A549 treated with dexamethasone at 1 μM for 4 hours (cell line): ENCODE results near the gene KRTAP4-7. TPM values are rescaled to one million over a fixed set of nuclear protein-coding genes. Genes with fewer than 3 reads are reported as not detected.

Experiments
- total RNA-seq: library from RNA; stranded (reverse); fragments of 200-300 nt; extraction: Qiagen RNA extraction; gene quantifications from 5 replicates; pipeline ENCODE4 v1.2.3, GENCODE V29; 2022

The KRTAP4-7 gene
- not detected in 5 replicates for total RNA-seq

DNA sequence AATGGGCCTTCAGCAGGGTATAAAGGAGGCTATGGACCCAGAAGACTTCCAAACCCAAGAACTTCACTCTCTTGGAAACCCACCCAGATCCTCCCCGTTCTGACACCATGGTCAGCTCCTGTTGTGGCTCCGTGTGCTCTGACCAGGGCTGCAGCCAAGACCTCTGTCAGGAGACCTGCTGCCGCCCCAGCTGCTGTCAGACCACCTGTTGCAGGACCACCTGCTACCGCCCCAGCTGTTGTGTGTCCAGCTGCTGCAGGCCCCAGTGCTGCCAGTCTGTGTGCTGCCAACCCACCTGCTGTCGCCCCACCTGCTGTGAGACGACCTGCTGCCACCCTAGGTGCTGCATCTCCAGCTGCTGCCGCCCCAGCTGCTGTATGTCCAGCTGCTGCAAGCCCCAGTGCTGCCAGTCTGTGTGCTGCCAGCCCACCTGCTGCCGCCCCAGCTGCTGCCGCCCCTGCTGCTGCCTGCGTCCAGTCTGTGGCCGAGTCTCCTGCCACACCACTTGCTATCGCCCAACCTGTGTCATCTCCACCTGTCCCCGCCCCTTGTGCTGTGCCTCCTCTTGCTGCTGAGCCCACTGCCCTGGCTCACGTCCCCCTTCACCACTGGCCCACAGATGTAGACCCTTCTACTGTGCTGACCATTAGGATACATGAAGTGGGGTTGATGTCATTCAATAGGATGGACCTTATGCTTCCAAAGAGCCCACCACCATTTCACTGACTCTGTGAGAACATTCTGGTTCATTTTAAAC is at the start of gene KRTAP4-7:
Gene KRTAP4-7, plus strand, starts transcription at position 51 of the 757 bp plus-strand sequence. Its CDS starts 57 bp downstream, at position 108.

DNA sequence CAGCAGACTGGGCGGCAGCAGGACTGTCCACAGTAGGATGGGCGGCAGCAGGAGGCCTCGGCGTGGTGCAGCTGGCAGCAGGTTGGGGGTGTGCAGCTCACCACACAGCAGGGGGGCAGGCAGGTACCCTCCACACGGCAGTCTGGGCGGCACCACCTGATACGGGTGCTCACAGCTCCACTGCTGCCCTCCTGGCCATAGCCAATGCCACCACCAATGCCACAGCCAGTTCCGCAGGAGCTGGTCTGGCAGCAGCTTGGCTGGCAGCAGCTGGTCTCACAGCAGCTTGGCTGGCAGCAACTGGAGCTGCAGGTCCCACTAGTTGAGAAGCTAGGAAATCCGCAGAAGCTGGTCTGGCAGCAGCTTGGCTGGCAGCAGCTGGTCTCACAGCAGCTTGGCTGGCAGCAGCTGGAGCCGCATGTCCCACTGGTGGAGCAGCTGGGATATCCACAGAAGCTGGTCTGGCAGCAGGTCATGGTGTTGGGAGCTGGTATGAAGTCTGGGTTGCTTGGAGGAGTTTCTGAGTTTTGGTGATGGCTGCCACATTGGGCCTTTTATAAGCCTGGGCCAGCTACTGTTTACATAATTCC is 49.5 kb upstream of the KRTAP4-7 start, which contains the start of gene KRTAP1-3:
Gene KRTAP1-3, minus strand, starts transcription at position 529 of the 590 bp plus-strand sequence. Its CDS starts 53 bp downstream, at position 476.

DNA sequence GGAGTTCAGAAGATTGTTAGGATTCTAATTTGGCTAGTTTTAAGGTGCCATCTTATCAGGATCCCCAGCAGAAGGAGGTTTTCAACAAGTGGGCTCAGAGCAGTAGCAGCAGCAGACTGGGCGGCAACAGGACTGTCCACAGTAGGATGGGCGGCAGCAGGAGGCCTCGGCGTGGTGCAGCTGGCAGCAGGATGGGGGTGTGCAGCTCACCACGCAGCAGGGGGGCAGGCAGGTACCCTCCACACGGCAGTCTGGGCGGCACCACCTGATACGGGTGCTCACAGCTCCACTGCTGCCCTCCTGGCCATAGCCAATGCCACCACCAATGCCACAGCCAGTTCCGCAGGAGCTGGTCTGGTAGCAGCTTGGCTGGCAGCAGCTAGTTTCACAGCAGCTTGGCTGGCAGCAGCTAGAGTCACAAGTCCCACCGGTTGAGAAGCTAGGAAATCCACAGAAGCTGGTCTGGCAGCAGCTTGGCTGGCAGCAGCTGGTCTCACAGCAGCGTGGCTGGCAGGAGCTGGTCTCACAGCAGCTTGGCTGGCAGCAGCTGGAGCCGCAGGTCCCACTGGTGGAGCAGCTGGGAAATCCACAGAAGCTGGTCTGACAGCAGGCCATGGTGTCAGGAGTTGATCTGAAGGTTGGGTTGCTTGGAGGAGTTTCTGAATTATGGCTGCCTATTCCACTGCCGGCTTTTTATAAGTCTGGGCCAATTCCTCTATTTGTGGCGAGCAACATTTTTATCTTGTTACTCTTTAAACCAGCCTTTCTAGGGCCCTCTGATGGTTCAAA is 43.0 kb upstream of the KRTAP4-7 start, which contains the start of gene KRTAP1-1:
Gene KRTAP1-1, minus strand, starts transcription at position 668 of the 789 bp plus-strand sequence. Its CDS starts 53 bp downstream, at position 615.

DNA sequence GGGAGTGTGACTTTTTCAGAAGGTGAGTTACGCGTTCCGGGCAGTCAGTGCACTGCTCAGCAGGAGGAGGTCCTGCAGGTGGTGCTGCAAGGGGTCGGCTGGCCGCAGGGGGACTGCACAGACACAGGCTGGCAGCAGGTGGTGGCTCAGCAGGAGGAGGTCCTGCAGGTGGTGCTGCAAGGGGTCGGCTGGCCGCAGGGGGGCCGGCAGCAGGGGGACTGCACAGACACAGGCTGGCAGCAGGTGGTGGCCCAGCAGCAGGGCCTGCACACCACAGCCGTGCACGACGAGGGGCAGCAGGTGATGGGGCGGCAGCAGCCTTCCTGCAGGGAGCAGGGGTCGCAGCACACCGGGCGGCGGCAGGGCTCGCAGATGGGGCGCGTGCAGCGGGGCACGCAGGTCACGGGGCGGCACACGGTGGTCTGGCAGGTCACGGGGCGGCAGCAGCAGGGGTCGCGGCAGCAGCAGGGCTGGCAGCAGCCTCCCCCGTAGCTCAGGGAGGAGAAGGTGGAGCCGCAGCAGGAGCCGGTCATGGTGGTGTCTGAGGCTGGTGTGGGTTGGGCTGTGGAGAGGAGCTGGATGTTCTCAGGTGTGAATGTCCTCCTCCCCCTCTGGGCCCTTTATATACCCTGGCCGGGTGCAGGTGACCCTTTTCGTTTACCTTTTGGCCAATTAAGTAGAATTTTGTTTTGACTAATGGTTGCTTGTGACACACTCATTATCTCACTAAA is 37.0 kb upstream of the KRTAP4-7 start, which contains the start of gene KRTAP2-1:
Gene KRTAP2-1, minus strand, starts transcription at position 582 of the 731 bp plus-strand sequence. Its CDS starts 49 bp downstream, at position 533.

DNA sequence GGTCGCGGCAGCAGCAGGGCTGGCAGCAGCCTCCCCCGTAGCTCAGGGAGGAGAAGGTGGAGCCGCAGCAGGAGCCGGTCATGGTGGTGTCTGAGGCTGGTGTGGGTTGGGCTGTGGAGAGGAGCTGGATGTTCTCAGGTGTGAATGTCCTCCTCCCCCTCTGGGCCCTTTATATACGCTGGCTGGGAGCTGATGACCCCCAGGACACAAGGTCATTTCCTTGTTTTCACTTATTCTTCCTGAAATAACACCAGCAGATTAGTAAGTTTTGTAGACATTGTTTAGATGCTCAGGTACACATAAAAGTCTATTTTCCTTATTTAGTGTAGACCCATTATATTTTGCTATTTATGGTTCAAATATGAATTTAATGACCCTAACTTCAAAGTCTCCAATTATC is 28.8 kb upstream of the KRTAP4-7 start, which contains the start of gene KRTAP2-2:
Gene KRTAP2-2, minus strand, starts transcription at position 101 of the 400 bp plus-strand sequence. Its CDS starts 19 bp downstream, at position 82.

DNA sequence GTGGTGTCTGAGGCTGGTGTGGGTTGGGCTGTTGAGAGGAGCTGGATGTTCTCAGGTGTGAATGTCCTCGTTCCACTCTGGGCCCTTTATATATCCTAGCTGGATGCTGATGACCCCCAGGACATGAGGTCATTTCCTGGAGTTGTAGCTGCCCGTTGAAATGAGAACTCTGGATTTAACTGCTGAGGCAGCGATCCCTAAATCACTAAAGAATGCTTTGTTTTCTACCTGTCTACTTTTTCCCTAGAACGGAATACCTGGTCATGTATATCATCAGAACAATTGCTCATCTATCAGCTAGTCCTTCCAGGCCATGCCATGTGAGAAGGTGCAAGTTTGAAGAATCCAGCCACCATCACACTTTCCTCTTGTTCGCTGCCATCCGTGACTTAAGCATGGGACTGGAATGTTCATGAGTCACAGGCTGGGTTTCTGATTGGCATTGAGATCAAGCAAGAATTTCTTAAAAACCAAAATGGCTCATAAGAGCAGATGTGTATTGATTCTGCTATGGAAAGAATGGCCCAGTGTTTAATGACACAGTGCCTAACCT is 23.8 kb upstream of the KRTAP4-7 start, which contains the start of gene KRTAP2-3:
Gene KRTAP2-3, minus strand, starts transcription at position 63 of the 553 bp plus-strand sequence. CDS start 64 bp downstream, outside the sequence.

DNA sequence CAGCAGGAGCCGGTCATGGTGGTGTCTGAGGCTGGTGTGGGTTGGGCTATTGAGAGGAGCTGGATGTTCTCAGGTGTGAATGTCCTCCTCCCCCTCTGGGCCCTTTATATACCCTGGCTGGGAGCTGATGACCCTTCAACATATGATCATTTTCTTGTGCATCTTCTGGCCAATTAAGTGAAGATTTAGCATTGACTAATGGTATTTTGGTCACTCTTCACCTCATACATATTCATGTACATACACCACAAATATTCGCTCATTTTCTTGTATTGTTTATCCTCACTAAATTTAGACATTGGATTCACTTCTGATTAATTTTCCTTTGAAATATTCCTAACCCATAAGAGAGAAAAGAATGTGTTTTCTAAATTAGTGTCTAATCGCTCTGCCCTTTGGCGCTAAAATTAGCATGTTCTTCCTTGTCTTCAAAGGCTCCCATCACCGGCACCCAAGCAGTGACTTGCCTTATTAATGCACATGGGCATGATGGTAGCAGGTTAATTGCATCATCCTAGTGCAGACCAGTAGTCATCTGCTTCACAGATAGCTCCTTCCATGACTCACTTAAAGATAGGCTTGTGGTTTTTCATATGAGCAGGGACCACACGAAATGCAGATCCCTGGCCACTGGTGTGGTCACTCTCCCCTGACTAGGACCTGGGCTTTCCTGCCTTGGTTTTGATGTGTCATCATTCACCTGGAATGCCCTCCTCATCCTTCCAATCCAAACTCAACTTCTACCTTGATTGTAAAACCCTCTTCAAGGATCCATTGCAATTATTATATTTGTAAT is 17.9 kb upstream of the KRTAP4-7 start, which contains the start of gene KRTAP2-4:
Gene KRTAP2-4, minus strand, starts transcription at position 51 of the 796 bp plus-strand sequence. Its CDS starts 34 bp downstream, at position 17.

DNA sequence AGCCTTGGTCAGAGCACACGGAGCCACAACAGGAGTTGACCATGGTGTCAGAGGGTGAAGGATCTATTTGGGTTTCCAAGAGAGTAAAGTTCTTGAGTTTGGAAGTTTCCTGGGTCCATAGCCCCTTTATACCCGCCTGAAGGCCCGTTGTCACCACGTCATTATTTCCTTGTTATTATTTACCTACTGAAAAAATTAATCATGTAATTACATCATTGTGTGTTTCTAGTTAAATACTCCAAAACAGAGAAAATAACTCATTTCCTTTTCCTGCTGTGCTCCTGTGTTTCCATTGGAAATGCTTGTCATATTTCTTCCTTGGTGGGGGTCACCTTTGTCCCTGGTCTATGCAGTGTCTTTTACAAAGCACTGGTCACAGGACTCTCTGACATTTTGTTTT is 14.1 kb downstream of the KRTAP4-7 start, which contains the start of gene KRTAP4-8:
Gene KRTAP4-8, minus strand, starts transcription at position 101 of the 400 bp plus-strand sequence. Its CDS starts 58 bp downstream, at position 43.

DNA sequence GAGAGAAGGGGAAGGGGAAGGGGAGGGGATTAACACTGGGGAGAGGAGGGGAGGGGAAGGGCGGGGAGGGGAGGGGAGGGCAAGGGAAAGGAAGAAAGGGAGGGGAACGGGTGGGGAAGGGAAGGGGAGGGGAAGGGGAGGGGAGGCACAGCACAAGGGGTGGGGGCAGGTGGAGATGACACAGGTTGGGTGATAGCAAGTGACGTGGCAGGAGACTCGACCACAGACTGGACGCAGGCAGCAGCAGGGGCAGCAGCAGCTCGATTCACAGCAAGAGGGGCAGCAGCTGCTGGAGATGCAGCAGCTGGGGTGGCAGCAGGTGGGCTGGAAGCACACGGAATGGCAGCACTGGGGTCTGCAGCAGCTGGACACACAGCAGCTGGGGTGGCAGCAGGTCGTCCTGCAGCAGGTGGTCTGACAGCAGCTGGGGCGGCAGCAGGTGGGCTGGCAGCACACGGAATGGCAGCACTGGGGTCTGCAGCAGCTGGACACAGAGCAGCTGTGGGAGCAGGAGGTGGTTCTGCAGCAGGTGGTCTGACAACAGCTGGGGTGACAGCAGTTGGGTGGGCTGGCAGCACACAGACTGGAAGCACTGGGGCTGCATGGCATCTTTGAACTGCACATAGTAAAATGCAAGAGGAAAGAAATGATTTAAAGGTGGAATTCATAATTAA is 17.8 kb downstream of the KRTAP4-7 start, which contains the start of gene KRTAP4-16:
Gene KRTAP4-16, minus strand, starts transcription at position 624 of the 674 bp plus-strand sequence. Its CDS starts 0 bp downstream, at position 624.

DNA sequence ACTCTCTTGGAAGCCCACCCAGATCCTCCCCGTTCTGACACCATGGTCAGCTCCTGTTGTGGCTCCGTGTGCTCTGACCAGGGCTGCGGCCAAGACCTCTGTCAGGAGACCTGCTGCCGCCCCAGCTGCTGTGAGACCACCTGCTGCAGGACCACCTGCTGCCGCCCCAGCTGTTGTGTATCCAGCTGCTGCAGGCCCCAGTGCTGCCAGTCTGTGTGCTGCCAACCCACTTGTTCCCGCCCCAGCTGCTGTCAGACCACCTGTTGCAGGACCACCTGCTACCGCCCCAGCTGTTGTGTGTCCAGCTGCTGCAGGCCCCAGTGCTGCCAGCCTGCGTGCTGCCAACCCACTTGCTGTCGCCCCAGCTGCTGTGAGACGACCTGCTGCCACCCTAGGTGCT is 21.4 kb downstream of the KRTAP4-7 start, which contains the start of gene KRTAP4-9:
Gene KRTAP4-9, plus strand, starts transcription at position 43 of the 400 bp plus-strand sequence. Its CDS starts 0 bp downstream, at position 43.

DNA sequence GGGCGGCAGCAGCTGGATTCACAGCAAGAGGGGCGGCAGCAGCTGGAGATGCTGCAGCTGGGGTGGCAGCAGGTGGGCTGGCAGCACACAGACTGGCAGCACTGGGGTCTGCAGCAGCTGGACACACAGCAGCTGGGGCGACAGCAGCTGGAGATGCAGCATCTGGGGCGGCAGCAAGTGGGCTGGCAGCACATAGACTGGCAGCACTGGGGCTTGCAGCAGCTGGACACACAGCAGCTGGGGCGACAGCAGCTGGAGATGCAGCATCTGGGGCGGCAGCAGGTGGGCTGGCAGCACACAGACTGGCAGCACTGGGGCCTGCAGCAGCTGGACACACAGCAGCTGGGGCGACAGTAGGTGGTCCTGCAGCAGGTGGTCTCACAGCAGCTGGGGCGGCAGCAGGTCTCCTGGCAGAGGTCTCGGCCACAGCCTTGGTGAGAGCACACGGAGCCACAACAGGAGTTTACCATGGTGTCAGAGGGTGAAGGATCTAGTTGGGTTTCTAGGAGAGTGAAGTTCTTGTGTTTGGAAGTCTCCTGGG is 34.0 kb downstream of the KRTAP4-7 start, which contains the start of gene KRTAP4-11:
Gene KRTAP4-11, minus strand, starts transcription at position 528 of the 541 bp plus-strand sequence. Its CDS starts 58 bp downstream, at position 470.

DNA sequence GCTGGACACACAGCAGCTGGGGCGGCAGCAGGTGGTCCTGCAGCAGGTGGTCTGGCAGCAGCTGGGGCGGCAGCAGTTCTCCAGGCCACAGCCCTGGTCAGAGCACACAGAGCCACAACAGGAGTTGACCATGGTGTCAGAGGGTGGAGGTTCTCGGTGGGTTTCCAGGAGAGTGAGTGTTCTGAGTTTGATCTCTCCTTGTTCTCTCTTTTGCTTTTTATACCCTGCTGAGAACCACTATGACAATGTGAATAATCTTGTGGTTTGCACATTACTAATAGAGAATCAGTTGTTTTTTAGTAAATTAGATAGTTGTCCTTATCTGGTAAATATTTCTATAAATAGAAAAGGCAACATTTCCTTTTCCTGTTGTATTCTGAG is 40.0 kb downstream of the KRTAP4-7 start, which contains the start of gene KRTAP4-12:
Gene KRTAP4-12, minus strand, starts transcription at position 192 of the 381 bp plus-strand sequence. Its CDS starts 60 bp downstream, at position 132.

Other genes starting within 250 kb of the KRTAP4-7 start
- not detected in 5 replicates for gene KRT12, start 216.9 kb upstream of the KRTAP4-7 start, total RNA-seq
- gene KRT20, start 198.9 kb upstream of the KRTAP4-7 start, total RNA-seq, result 0.11 to 0.49 TPM (median 0.19 TPM) in 5 replicates
- gene KRT23, start 146.5 kb upstream of the KRTAP4-7 start, total RNA-seq, result 0.07 to 0.18 TPM (median 0.08 TPM) in 5 replicates
- not detected in 5 replicates for gene KRT39, start 117.2 kb upstream of the KRTAP4-7 start, total RNA-seq
- gene KRT40, start 99.8 kb upstream of the KRTAP4-7 start, total RNA-seq, result not detected in 5 replicates
- gene KRTAP3-3, start 90.0 kb upstream of the KRTAP4-7 start, total RNA-seq, result not detected in 5 replicates
- 0.16 to 0.41 TPM (median 0.28 TPM) in 4 of 5 replicates, not detected in the other for gene KRTAP3-2, start 84.2 kb upstream of the KRTAP4-7 start, total RNA-seq
- not detected in 5 replicates for gene KRTAP3-1, start 75.0 kb upstream of the KRTAP4-7 start, total RNA-seq
- gene KRTAP1-5, start 56.9 kb upstream of the KRTAP4-7 start, total RNA-seq, result not detected in 5 replicates
- not detected in 5 replicates for gene KRTAP1-4, start 54.0 kb upstream of the KRTAP4-7 start, total RNA-seq
- gene KRTAP1-3, start 49.3 kb upstream of the KRTAP4-7 start, total RNA-seq, result not detected in 5 replicates
- gene KRTAP1-1, start 42.7 kb upstream of the KRTAP4-7 start, total RNA-seq, result not detected in 5 replicates
- not detected in 5 replicates for gene KRTAP2-1, start 36.8 kb upstream of the KRTAP4-7 start, total RNA-seq
- not detected in 5 replicates for gene KRTAP2-2, start 28.9 kb upstream of the KRTAP4-7 start, total RNA-seq
- gene KRTAP2-3, start 24.0 kb upstream of the KRTAP4-7 start, total RNA-seq, result 0.18 TPM in 1 of 5 replicates, not detected in the others
- not detected in 5 replicates for gene KRTAP2-4, start 18.3 kb upstream of the KRTAP4-7 start, total RNA-seq
- gene KRTAP4-8, start 14.0 kb downstream of the KRTAP4-7 start, total RNA-seq, result not detected in 5 replicates
- not detected in 5 replicates for gene KRTAP4-16, start 18.1 kb downstream of the KRTAP4-7 start, total RNA-seq
- gene KRTAP4-9, start 21.2 kb downstream of the KRTAP4-7 start, total RNA-seq, result not detected in 5 replicates
- not detected in 5 replicates for gene KRTAP4-11, start 34.2 kb downstream of the KRTAP4-7 start, total RNA-seq
- not detected in 5 replicates for gene KRTAP4-12, start 40.0 kb downstream of the KRTAP4-7 start, total RNA-seq
- gene KRTAP4-6, start 56.4 kb downstream of the KRTAP4-7 start, total RNA-seq, result not detected in 5 replicates
- gene KRTAP4-5, start 65.7 kb downstream of the KRTAP4-7 start, total RNA-seq, result not detected in 5 replicates
- not detected in 5 replicates for gene KRTAP4-4, start 76.6 kb downstream of the KRTAP4-7 start, total RNA-seq
- gene KRTAP4-3, start 84.1 kb downstream of the KRTAP4-7 start, total RNA-seq, result not detected in 5 replicates
- not detected in 5 replicates for gene KRTAP4-2, start 94.1 kb downstream of the KRTAP4-7 start, total RNA-seq
- gene KRTAP4-1, start 100.8 kb downstream of the KRTAP4-7 start, total RNA-seq, result 0.14 to 0.25 TPM (median 0.24 TPM) in 3 of 5 replicates, not detected in the others
- gene KRTAP9-1, start 105.7 kb downstream of the KRTAP4-7 start, total RNA-seq, result not detected in 5 replicates
- gene KRTAP9-2, start 142.5 kb downstream of the KRTAP4-7 start, total RNA-seq, result not detected in 5 replicates
- gene KRTAP9-3, start 148.3 kb downstream of the KRTAP4-7 start, total RNA-seq, result not detected in 5 replicates
- gene KRTAP9-8, start 153.8 kb downstream of the KRTAP4-7 start, total RNA-seq, result not detected in 5 replicates
- gene KRTAP9-4, start 165.5 kb downstream of the KRTAP4-7 start, total RNA-seq, result not detected in 5 replicates
- gene KRTAP9-9, start 171.2 kb downstream of the KRTAP4-7 start, total RNA-seq, result not detected in 5 replicates
- gene KRTAP9-6, start 181.2 kb downstream of the KRTAP4-7 start, total RNA-seq, result not detected in 5 replicates
- gene KRTAP9-7, start 191.5 kb downstream of the KRTAP4-7 start, total RNA-seq, result not detected in 5 replicates
- not detected in 5 replicates for gene KRTAP29-1, start 218.7 kb downstream of the KRTAP4-7 start, total RNA-seq
- gene KRTAP16-1, start 225.2 kb downstream of the KRTAP4-7 start, total RNA-seq, result not detected in 5 replicates
- not detected in 5 replicates for gene KRTAP17-1, start 231.6 kb downstream of the KRTAP4-7 start, total RNA-seq